GOT3 (cell line): ENCODE measurements around the gene DHDDS.
"Not testable (repeated sequence)": the region's sequence is repeated elsewhere in the genome, so short reads cannot be mapped to it uniquely, and the experiment has no call there.

Experiments used
- DNase-seq: peaks from one replicate; lab custom pipeline; 2025; ENCODE audit warnings: mixed read lengths; lab: John Stamatoyannopoulos, UW

DHDDS gene

GRCh38 chr1:26431979-26432695 lies at the start of gene DHDDS:
Gene DHDDS (plus strand): TSS chr1:26432321. CDS start chr1:26432946, 625 bp downstream.
- DNase-seq, result peak; percentile 91

- DNase-seq, result no peak
These were observed 48.0 kb upstream of the DHDDS start for GRCh38 chr1:26384076-26384475.

- DNase-seq, result not testable (repeated sequence)
These were observed 47.1 kb upstream of the DHDDS start for GRCh38 chr1:26385063-26385462.

GRCh38 chr1:26387447-26387846 lies 44.7 kb upstream of the DHDDS start:
- DNase-seq, result no peak

GRCh38 chr1:26388791-26389445 lies 43.2 kb upstream of the DHDDS start:
- no peak for DNase-seq

- DNase-seq, result no peak
These were observed 42.4 kb upstream of the DHDDS start for GRCh38 chr1:26389604-26390247.

- no peak for DNase-seq
These were observed 40.7 kb upstream of the DHDDS start for GRCh38 chr1:26391450-26391849.

- DNase-seq, result no peak
These were observed 36.4 kb upstream of the DHDDS start for GRCh38 chr1:26395754-26396153.

GRCh38 chr1:26399034-26399433 lies 33.1 kb upstream of the DHDDS start:
- DNase-seq, result no peak

GRCh38 chr1:26401891-26402290 lies 30.2 kb upstream of the DHDDS start:
- DNase-seq, result no peak

- DNase-seq, result no peak
These were observed 28.5 kb upstream of the DHDDS start for GRCh38 chr1:26403656-26404055.

GRCh38 chr1:26404641-26405040 lies 27.5 kb upstream of the DHDDS start:
- no peak for DNase-seq

GRCh38 chr1:26405281-26405915 lies 26.7 kb upstream of the DHDDS start:
- DNase-seq, result no peak

- peak; percentile 35 for DNase-seq
These were observed 23.5 kb upstream of the DHDDS start for GRCh38 chr1:26408604-26409003.

- no peak for DNase-seq
These were observed 22.8 kb upstream of the DHDDS start for GRCh38 chr1:26409191-26409807.

- DNase-seq, result no peak
These were observed 21.2 kb upstream of the DHDDS start, which contains the start of gene LIN28A for GRCh38 chr1:26410706-26411623. Gene LIN28A (plus strand): TSS chr1:26410817. CDS start chr1:26410892, 75 bp downstream.

GRCh38 chr1:26411624-26412074 lies 20.5 kb upstream of the DHDDS start:
- DNase-seq, result no peak

- no peak for DNase-seq
These were observed 19.8 kb upstream of the DHDDS start for GRCh38 chr1:26412180-26412840.

- DNase-seq, result no peak
These were observed 19.1 kb upstream of the DHDDS start for GRCh38 chr1:26413031-26413430.

- no peak for DNase-seq
These were observed 14.9 kb upstream of the DHDDS start for GRCh38 chr1:26417111-26417759.
